ENCODE data around the gene CHMP1A.

Gene CHMP1A

GRCh38 chr16:89624777-89625761, 32.4 kb downstream of the CHMP1A start:
- DNase-seq (ENCODE audit: low read depth, low spot score), result no peak

GRCh38 chr16:89623511-89624261, 33.8 kb downstream of the CHMP1A start:
- no peak for DNase-seq (ENCODE audit: low read depth, low spot score)

- no peak for DNase-seq (ENCODE audit: low read depth, low spot score)
Observed at GRCh38 chr16:89621698-89622409, 35.7 kb downstream of the CHMP1A start.

- no peak for DNase-seq (ENCODE audit: low read depth, low spot score)
Observed at GRCh38 chr16:89621136-89621697, 36.3 kb downstream of the CHMP1A start.

- no peak for DNase-seq (ENCODE audit: low read depth, low spot score)
Observed at GRCh38 chr16:89620406-89620841, 37.1 kb downstream of the CHMP1A start.

GRCh38 chr16:89619840-89620239, 37.7 kb downstream of the CHMP1A start:
- no peak for DNase-seq (ENCODE audit: low read depth, low spot score)

GRCh38 chr16:89618109-89618998, 39.2 kb downstream of the CHMP1A start:
- no peak for DNase-seq (ENCODE audit: low read depth, low spot score)

- no peak for DNase-seq (ENCODE audit: low read depth, low spot score)
Observed at GRCh38 chr16:89617036-89617435, 40.5 kb downstream of the CHMP1A start.

- DNase-seq (ENCODE audit: low read depth, low spot score), result no peak
Observed at GRCh38 chr16:89616623-89617022, 40.9 kb downstream of the CHMP1A start.

GRCh38 chr16:89615596-89616090, 41.9 kb downstream of the CHMP1A start:
- no peak for DNase-seq (ENCODE audit: low read depth, low spot score)

GRCh38 chr16:89615176-89615575, 42.3 kb downstream of the CHMP1A start:
- no peak for DNase-seq (ENCODE audit: low read depth, low spot score)

GRCh38 chr16:89613954-89614459, 43.5 kb downstream of the CHMP1A start:
- DNase-seq (ENCODE audit: low read depth, low spot score), result no peak

GRCh38 chr16:89613231-89613953, 44.1 kb downstream of the CHMP1A start, which contains the start of gene DPEP1:
Gene DPEP1 (plus strand): TSS chr16:89613642. CDS start chr16:89630411, 16,769 bp downstream.
- DNase-seq (ENCODE audit: low read depth, low spot score), result no peak

GRCh38 chr16:89612415-89613166, 44.9 kb downstream of the CHMP1A start:
- no peak for DNase-seq (ENCODE audit: low read depth, low spot score)

- DNase-seq (ENCODE audit: low read depth, low spot score), result no peak
Observed at GRCh38 chr16:89610108-89610453, 47.4 kb downstream of the CHMP1A start.

- DNase-seq (ENCODE audit: low read depth, low spot score), result no peak
Observed at GRCh38 chr16:89607937-89608740, 49.4 kb downstream of the CHMP1A start.

GRCh38 chr16:89607453-89607852, 50.1 kb downstream of the CHMP1A start:
- no peak for DNase-seq (ENCODE audit: low read depth, low spot score)

GRCh38 chr16:89606006-89606405, 51.5 kb downstream of the CHMP1A start:
- no peak for DNase-seq (ENCODE audit: low read depth, low spot score)

All from smooth muscle cell of the brain vasculature (primary cell).